ENCODE results near the gene KRTAP10-1. TPM values are rescaled to one million over a fixed set of nuclear protein-coding genes. Genes with fewer than 3 reads are reported as not detected.

Gene KRTAP10-1
- total RNA-seq, 1 donor from 2014 or later = not detected

DNA sequence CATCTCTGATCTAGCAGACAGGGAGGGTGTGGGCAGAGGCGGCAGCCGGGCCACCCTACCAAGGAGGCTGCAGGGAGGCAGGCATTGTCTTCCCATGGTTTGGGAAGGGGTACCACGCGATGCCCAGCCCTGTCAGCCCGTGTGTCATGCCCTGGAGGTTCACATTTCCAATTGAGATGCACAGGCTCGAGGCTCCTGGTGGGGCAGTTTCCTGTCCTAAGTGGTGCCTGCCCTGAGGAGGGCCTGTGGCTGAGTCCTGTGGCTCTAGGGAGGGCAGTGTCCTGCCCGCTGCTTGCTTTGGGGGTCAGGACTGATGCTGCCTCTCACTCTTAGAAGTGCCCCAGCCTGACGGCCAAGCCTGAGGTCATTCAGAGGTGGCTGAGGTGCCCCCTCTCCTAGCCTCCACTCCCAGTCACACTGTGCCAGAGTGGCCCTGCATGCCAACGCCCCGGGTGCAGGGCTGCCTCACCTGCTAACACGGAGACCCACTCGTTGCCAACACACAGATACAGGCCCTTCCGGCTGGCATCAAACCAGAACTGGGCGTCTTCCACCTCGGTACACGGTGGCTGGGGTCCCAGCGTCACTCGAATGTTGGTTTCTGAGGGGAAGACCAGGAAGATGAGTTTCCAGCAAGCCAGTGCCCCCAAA, 11.9 kb downstream of the KRTAP10-1 start:
- no peak for DNase-seq

DNA sequence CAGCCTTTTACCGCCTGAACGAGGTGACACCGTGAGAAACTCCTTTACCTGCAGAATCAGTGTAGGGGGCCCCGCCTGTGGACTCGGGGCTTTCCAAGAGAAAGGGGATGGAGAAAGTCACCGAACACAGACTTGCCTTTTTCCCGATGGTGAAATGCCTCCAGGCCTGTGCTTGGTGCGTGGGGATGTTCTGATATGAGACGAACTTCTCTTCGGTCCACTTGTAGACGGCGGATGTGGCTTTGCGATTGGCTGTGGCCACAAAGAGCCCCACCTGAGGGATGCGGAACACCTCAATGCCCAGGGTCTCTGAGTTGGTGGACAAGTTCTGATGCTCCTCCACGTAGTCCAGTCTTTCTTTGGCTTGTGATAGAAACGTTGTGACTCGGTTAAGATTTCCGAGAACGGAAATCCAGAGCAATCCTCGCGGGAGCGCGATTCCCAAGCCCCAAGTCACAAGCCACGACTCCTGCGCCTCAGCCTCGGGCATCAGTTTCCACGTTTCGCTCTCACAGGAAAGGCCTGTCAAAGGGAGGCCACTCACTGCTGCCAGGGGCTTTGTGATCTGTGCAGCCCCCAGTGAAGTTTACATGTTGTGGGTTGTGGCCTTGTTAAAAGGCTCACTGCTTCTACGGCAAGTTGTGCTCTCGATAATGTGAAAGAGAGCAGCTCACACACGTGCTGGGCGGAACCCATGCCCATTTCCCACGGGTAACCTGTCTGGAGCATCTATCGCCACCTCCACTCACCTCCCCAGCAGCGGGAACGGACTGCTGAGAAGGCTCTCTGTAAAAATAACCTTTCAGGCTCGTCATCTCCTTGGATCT, 12.6 kb downstream of the KRTAP10-1 start:
- no peak for DNase-seq

DNA sequence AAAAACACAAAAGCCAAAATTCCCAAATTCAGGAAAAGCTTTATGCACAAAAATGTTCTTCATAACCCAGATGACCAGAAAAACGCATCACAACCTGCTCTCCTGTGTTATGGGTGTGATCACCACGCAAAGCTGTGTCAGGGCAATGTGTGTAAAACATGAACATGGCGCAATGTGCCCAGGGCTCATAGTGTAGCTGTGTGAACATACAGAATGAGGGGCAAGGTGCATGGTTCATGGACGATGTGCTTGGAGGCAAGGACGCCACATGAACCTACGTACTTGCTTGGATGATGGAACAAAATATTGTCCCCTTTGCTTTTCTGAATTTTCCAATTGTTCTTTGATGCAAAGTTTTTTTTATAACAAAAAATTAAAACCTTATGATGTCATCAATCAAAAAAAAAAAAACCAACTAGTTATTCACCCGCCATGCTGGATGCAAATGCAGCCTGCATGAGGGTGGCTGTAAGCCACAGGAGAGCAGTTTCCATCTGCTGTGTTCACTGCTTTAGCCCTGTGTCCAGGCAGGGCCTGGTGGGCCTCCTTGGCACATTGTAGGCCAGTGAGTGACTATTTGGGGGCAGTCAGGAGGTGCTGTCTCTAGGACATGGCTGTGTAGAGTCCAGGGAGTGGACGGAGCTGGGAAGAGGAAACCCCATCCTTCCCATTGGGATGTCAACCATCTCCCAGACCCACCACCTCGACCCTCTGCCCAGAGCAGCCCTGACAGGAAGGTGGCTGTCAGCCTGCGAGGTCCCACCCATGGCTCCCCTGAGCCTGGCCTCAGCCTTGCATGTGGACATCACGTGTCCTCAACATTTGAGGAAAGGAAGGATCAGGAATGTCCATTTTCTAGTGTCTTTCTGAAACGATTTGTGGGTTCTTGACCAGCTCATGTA, 13.6 kb downstream of the KRTAP10-1 start:
- DNase-seq = no peak

GRCh38 chr21:44525391-44526095, 14.5 kb downstream of the KRTAP10-1 start:
- no peak for DNase-seq

- no peak for DNase-seq
These were observed 15.3 kb downstream of the KRTAP10-1 start for GRCh38 chr21:44524414-44525371.

DNA sequence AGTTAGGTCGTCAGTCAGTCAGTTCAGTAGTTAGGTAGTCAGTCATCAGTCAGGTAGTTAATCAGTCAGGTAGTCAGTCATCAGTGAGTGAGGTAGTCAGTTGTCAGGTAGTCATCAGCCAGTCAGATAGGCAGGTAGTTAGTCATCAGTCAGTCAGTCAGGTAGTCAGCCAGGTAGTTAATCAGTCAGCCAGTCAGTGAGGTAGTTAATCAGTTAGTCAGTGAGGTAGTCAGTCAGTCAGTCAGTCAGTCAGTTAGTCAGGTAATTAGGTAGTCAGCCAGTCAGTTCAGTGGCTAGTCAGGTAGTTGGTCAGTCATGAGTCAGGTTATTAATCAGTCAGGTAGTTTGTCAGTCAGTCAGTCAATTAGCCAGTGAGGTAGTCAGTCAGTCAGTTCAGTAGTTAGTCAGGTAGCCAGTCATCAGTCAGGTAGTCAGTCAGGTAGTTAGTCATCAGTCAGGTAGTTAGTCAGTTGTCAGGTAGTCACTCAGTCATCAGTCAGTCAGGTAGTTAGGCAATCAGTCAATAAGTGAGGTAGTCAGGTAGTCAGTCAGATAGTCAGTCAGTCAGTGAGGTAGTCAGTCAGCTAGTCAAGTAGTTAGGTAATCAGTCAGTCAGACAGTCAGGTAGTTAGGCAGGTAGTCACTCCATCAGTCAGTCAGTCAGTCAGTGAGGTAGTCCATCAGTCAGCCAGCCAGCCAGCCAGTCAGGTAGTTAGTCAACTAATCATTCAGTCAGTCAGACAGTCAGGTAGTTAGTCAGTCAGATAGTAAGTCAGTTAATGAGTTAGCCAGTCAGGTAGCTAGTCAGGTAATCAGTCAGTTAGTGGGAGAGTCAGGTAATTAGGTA, 16.2 kb downstream of the KRTAP10-1 start:
- DNase-seq = no peak

GRCh38 chr21:44522753-44523204, 17.2 kb downstream of the KRTAP10-1 start:
- no peak for DNase-seq

GRCh38 chr21:44521928-44522752, 17.9 kb downstream of the KRTAP10-1 start:
- DNase-seq = no peak

- DNase-seq = no peak
These were observed 18.6 kb downstream of the KRTAP10-1 start for GRCh38 chr21:44521301-44521927.

GRCh38 chr21:44520326-44521300, 19.4 kb downstream of the KRTAP10-1 start:
- DNase-seq = no peak

DNA sequence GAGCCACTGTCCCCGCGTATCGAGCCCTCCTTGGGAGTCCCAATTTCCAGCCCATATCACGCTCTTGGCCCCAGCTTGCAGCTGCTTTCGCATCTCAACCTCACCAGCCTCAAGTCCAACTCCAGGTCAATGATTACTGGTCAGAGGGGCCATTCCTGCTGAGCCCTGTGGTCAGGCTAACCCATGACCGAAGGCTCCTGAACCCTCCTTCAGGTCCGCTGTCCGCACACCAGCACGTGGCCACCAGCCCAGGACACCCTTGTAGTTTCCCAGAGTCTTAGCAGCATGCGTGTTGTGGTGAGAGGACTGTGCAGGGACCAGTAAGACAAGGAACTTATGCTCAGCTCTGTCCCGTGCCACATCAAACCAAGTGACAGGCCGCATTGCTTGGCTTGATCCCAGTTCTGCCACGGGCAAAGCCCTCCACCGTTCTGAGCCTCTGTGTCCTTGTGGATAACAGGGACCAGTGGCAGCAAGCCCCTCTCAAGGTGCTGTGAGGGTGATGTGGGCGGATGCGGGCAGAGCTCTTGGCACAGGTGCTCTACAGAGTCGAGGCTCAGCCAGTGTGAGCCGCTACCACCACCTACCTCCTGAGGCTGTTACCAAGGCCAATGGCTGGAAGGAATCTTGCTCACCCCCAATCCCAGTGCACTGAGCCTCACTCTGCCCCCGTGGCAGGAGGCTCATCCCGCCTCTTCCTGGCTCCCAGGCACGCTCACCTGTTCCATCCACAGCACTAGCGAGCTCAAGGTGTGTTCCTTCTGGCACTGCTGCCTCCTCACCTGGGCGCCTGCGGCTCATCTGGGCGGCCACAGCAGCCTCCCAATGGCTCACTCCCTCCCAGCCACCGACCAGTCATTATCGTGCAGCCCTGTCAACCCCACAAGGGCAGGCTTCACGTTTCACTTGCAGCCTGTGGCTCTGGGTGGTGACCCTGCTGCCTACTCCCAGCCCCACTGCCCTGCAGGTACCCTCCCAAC, 20.4 kb downstream of the KRTAP10-1 start:
- DNase-seq = no peak

GRCh38 chr21:44518686-44519085, 21.3 kb downstream of the KRTAP10-1 start:
- DNase-seq = no peak

GRCh38 chr21:44517175-44517899, 22.7 kb downstream of the KRTAP10-1 start:
- DNase-seq = no peak

GRCh38 chr21:44516828-44517174, 23.2 kb downstream of the KRTAP10-1 start:
- no peak for DNase-seq

DNA sequence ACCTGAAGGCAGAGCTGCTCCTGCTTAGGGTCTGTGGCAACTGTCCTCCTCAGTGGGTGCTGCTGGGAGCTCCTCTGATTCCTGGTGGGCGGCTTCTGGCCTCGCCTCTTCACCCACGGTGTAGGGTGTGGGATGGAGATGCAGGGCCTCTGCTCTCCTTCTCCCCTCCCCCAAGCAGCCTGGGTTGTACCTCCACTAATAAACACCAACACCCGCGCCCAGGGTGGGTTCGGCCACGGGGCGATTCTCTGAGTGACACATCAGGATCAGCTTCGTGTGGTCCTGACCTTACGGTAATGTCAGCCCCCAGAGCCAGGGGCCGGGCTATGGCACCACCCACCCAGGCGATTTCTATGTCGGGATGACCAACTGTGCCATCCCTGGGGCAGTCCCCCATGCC, 23.7 kb downstream of the KRTAP10-1 start:
- no peak for DNase-seq
